Keratinocyte (primary cell): ENCODE measurements around the gene FGF22.

ENCODE experiments used
- CTCF ChIP-seq, 3 experiments: IDR thresholded peaks in 1 of 3; conservative IDR thresholded peaks in 1 of 3; optimal IDR thresholded peaks in 1 of 3; 2 replicates in 2 of 3; 3 replicates in 1 of 3; pipeline versions ENCODE3 to v1.5.1; 2011; ENCODE audit warnings: low read length in 3 of 3, mild to moderate bottlenecking in 3 of 3, moderate library complexity in 2 of 3, control low read depth in 1 of 3, inconsistent platforms in 1 of 3; ENCODE audit not compliant: insufficient read depth in 2 of 3; ENCODE audit errors: extremely low read depth in 1 of 3
- EZH2 ChIP-seq: IDR thresholded peaks from one replicate; pipeline ENCODE4 v1.6.1; 2012; ENCODE audit warnings: inconsistent platforms, mild to moderate bottlenecking, low read length, moderate library complexity

GRCh38 chr19:663682-664117 lies 24.0 kb downstream of the FGF22 start:
- TF ChIP-seq CTCF (optimal IDR thresholded peaks at IDR 0.05 in 1 of 3, IDR thresholded peaks at IDR 0.05 in 1 of 3, conservative IDR thresholded peaks at IDR 0.05 in 1 of 3; ENCODE audit: extremely low read depth in 1 of 3, insufficient read depth in 2 of 3, low read length in 3 of 3) = no peak
- no peak for TF ChIP-seq EZH2
